H1 (cell line): ENCODE results near the gene KIFC1. TPM values are rescaled to one million over a fixed set of nuclear protein-coding genes. Genes with fewer than 3 reads are reported as not detected.

Experiments
- CTCF ChIA-PET: fragments of 300-600 bp; sonication (Branson Sonifier 250); formaldehyde crosslinking; loops from one replicate; lab custom pipeline; 2021; ENCODE audit not compliant: partially characterized antibody; lab: Charles Lee
- POLR2A ChIA-PET: fragments of 300-600 bp; sonication (Branson Sonifier 250); formaldehyde crosslinking; loops from one replicate; lab custom pipeline; 2021; ENCODE audit warnings: inconsistent platforms; ENCODE audit not compliant: partially characterized antibody; lab: Charles Lee
- DNase-seq, 2 experiments: peaks; one replicate each; pipeline versions ENCODE4 v3.0.0 to v3.0.0-alpha.2; 2010 to 2022; ENCODE audit warnings: low spot score in 2 of 2, low read depth in 1 of 2, mixed read lengths in 1 of 2
- FAIRE-seq: peaks from 2 replicates; lab custom pipeline; 2011; peaks lifted over from hg19 to GRCh38; lab: Jason Lieb, UNC
- H2AFZ ChIP-seq: 2 replicates; pipeline ENCODE4 v1.8.1; 2012; ENCODE audit warnings: low read length, inconsistent platforms
- H2AK5ac ChIP-seq: 2 replicates; pipeline ENCODE4 v1.6.1; 2013; ENCODE audit warnings: low read depth, low read length
- H2BK120ac ChIP-seq: replicated peaks from 2 replicates; pipeline ENCODE3; 2013; ENCODE audit warnings: low read depth, low read length, inconsistent platforms
- H2BK12ac ChIP-seq: 2 replicates; pipeline ENCODE4 v1.6.1; 2013; ENCODE audit warnings: low read depth, low read length
- H2BK15ac ChIP-seq: 2 replicates; pipeline ENCODE4 v1.6.1; 2013; ENCODE audit warnings: low read length
- H2BK20ac ChIP-seq: 2 replicates; pipeline ENCODE4 v1.6.1; 2013; ENCODE audit warnings: low read length
- H2BK5ac ChIP-seq: 2 replicates; pipeline ENCODE4 v1.6.1; 2013; ENCODE audit warnings: low read depth, low read length
- H3K14ac ChIP-seq: 2 replicates; pipeline ENCODE4 v1.6.1; 2013; ENCODE audit warnings: inconsistent platforms; ENCODE audit not compliant: insufficient read length
- H3K18ac ChIP-seq: 2 replicates; pipeline ENCODE4 v1.6.1; 2013; ENCODE audit warnings: low read length; ENCODE audit errors: extremely low read depth
- H3K23ac ChIP-seq: 2 replicates; pipeline ENCODE4 v1.6.1; 2013; ENCODE audit warnings: inconsistent platforms; ENCODE audit not compliant: insufficient read length
- H3K23me2 ChIP-seq: 2 replicates; pipeline ENCODE4 v1.6.1; 2013; ENCODE audit warnings: low read depth, low read length
- H3K27ac ChIP-seq: 2 replicates; pipeline ENCODE4 v1.6.1; 2011; ENCODE audit warnings: low read depth, low read length, inconsistent platforms
- H3K27me3 ChIP-seq, 4 experiments: replicated peaks in 1 of 4; 1 replicate in 1 of 4; 2 replicates in 3 of 4; pipeline versions ENCODE4 v1.6.1 to v1.8.1; 2011 to 2013; ENCODE audit warnings: low read length in 3 of 4, mild to moderate bottlenecking in 3 of 4, inconsistent platforms in 2 of 4, mixed read lengths in 2 of 4, moderate library complexity in 1 of 4; ENCODE audit not compliant: control insufficient read depth in 3 of 4, insufficient read depth in 3 of 4; ENCODE audit errors: extremely low read depth in 1 of 4
- H3K36me3 ChIP-seq, 4 experiments: 2 replicates each; pipeline versions ENCODE4 v1.6.1 to v1.8.1; 2011 to 2013; ENCODE audit warnings: mild to moderate bottlenecking in 4 of 4, low read length in 3 of 4, moderate library complexity in 2 of 4, control low read depth in 1 of 4, inconsistent platforms in 1 of 4; ENCODE audit not compliant: insufficient read depth in 4 of 4, control insufficient read depth in 2 of 4
- H3K4ac ChIP-seq: replicated peaks from 2 replicates; pipeline ENCODE3; 2013; ENCODE audit warnings: low read length, low read depth, mixed read lengths, inconsistent platforms; ENCODE audit not compliant: insufficient read length
- H3K4me1 ChIP-seq, 4 experiments: replicated peaks in 1 of 4; 1 replicate in 1 of 4; 2 replicates in 3 of 4; pipeline versions ENCODE4 v1.6.1 to v1.8.1; 2011 to 2013; ENCODE audit warnings: low read length in 3 of 4, inconsistent platforms in 2 of 4, mixed read lengths in 1 of 4; ENCODE audit not compliant: insufficient read depth in 4 of 4, control insufficient read depth in 3 of 4
- H3K4me2 ChIP-seq, 2 experiments: 2 replicates each; pipeline versions ENCODE4 v1.6.1 to v1.8.1; 2011 to 2013; ENCODE audit warnings: low read depth in 2 of 2, low read length in 2 of 2, control low read depth in 1 of 2, inconsistent platforms in 1 of 2, mild to moderate bottlenecking in 1 of 2; ENCODE audit not compliant: insufficient read depth in 1 of 2
- H3K4me3 ChIP-seq, 4 experiments: fragments of 200-600, 300-600 bp in 1 of 4; sonication (generic), shearing (Covaris generic), sonication (Bioruptor Twin) in 1 of 4; 2 replicates each; pipeline versions ENCODE4 v1.5.1 to v1.8.1; 2011 to 2016; ENCODE audit warnings: low read length in 4 of 4, low read depth in 3 of 4, control low read depth in 2 of 4, inconsistent platforms in 2 of 4, mild to moderate bottlenecking in 2 of 4, mixed read lengths in 1 of 4, moderate library complexity in 1 of 4; ENCODE audit not compliant: insufficient read depth in 2 of 4; ENCODE audit errors: extremely low read depth in 1 of 4
- H3K56ac ChIP-seq: replicated peaks from 2 replicates; pipeline ENCODE3; 2013; ENCODE audit warnings: low read depth, mild to moderate bottlenecking, mixed read lengths, low read length, inconsistent platforms; ENCODE audit not compliant: insufficient read length
- H3K79me1 ChIP-seq: 2 replicates; pipeline ENCODE4 v1.6.1; 2013; ENCODE audit warnings: low read depth, low read length, control low read depth
- H3K79me2 ChIP-seq, 2 experiments: 2 replicates each; pipeline versions ENCODE4 v1.6.1 to v1.8.1; 2012 to 2013; ENCODE audit warnings: low read length in 2 of 2, mild to moderate bottlenecking in 2 of 2, inconsistent platforms in 1 of 2; ENCODE audit not compliant: insufficient read depth in 2 of 2, control insufficient read depth in 1 of 2
- H3K9ac ChIP-seq, 4 experiments: replicated peaks in 1 of 4; 1 replicate in 1 of 4; 2 replicates in 3 of 4; pipeline versions ENCODE4 v1.6.1 to v1.8.1; 2011 to 2013; ENCODE audit warnings: low read depth in 3 of 4, low read length in 3 of 4, control low read depth in 2 of 4, mild to moderate bottlenecking in 2 of 4, moderate library complexity in 2 of 4, inconsistent platforms in 1 of 4; ENCODE audit errors: extremely low read depth in 1 of 4
- H3K9me3 ChIP-seq, 2 experiments: 2 replicates each; pipeline versions ENCODE4 v1.6.1 to v1.8.1; 2012 to 2013; ENCODE audit warnings: mild to moderate bottlenecking in 2 of 2, moderate library complexity in 2 of 2, control low read depth in 1 of 2, inconsistent platforms in 1 of 2, low read depth in 1 of 2, low read length in 1 of 2, mixed read lengths in 1 of 2; ENCODE audit not compliant: insufficient read depth in 2 of 2
- H4K20me1 ChIP-seq, 2 experiments: replicated peaks in 1 of 2; 2 replicates each; pipeline versions ENCODE3 to v1.8.1; 2011 to 2013; ENCODE audit warnings: inconsistent platforms in 2 of 2, low read length in 2 of 2, mild to moderate bottlenecking in 1 of 2; ENCODE audit not compliant: insufficient read depth in 2 of 2, control insufficient read depth in 1 of 2
- H4K5ac ChIP-seq: 2 replicates; pipeline ENCODE4 v1.6.1; 2013; ENCODE audit warnings: low read length, low read depth, mixed read lengths, inconsistent platforms; ENCODE audit not compliant: insufficient read length
- H4K8ac ChIP-seq: 2 replicates; pipeline ENCODE4 v1.8.0; 2013; ENCODE audit warnings: mild to moderate bottlenecking, moderate library complexity, low read length, inconsistent platforms; ENCODE audit not compliant: insufficient read depth; ENCODE audit errors: extremely low read depth
- H4K91ac ChIP-seq: replicated peaks from 2 replicates; pipeline ENCODE3; 2013; ENCODE audit warnings: low read length, mixed read lengths, inconsistent platforms; ENCODE audit not compliant: insufficient read length
- BCL11A ChIP-seq, 2 experiments: IDR thresholded peaks; one replicate each; pipeline ENCODE4 v1.6.1; 2011; ENCODE audit warnings: low read depth in 2 of 2, low read length in 2 of 2, mild to moderate bottlenecking in 2 of 2
- CBX5 ChIP-seq: fragments of 300-800, 300-1000 bp; sonication (generic); IDR thresholded peaks from 2 replicates; pipeline ENCODE4 v1.7.1; 2016; ENCODE audit warnings: antibody characterized with exemption, low read length, low read depth
- CREB1 ChIP-seq: IDR thresholded peaks from 2 replicates; pipeline ENCODE4 v1.6.1; 2012; ENCODE audit warnings: inconsistent platforms
- GABPA ChIP-seq: IDR thresholded peaks from 2 replicates; pipeline ENCODE4 v1.6.1; 2011; ENCODE audit warnings: mild to moderate bottlenecking, low read length, moderate library complexity, borderline replicate concordance; ENCODE audit not compliant: insufficient read depth
- HDAC2 ChIP-seq, 2 experiments: fragments of 300-600 bp in 1 of 2; sonication (generic) in 1 of 2; IDR thresholded peaks; 2 replicates each; pipeline ENCODE4 v1.6.1; 2011 to 2012; ENCODE audit warnings: low read depth in 2 of 2, low read length in 2 of 2, mild to moderate bottlenecking in 2 of 2, moderate library complexity in 2 of 2, borderline replicate concordance in 1 of 2, inconsistent platforms in 1 of 2
- YY1 ChIP-seq: IDR thresholded peaks from 2 replicates; pipeline ENCODE4 v1.6.1; 2011; ENCODE audit warnings: low read depth, mild to moderate bottlenecking, low read length
- WGBS, 2 experiments: shearing (Covaris generic) in 1 of 2; methylation state at CpG; one replicate each; pipeline versions ENCODE4 v1.1.6 to v1.1.7; 2013 to 2015; ENCODE audit warnings: low lambda C conversion rate in 2 of 2, mixed read lengths in 2 of 2, inconsistent platforms in 1 of 2, low coverage in 1 of 2, missing lambda C conversion rate in 1 of 2; ENCODE audit not compliant: insufficient replicate concordance in 2 of 2, insufficient coverage in 1 of 2, insufficient read length in 1 of 2; ENCODE audit errors: extremely low coverage in 1 of 2, missing lambda C conversion rate in 1 of 2; 5-methylcytosine and 5-hydroxymethylcytosine counted together
- polyA plus RNA-seq, 7 experiments: library from polyadenylated mRNA; depleted of rRNA in 3 of 7; stranded (reverse) in 5 of 7; unstranded in 2 of 7; fragments of >200 nt in 5 of 7; fragments of 200-250 nt in 2 of 7; gene quantifications; 1 replicate in 5 of 7; 2 replicates in 1 of 7; 4 replicates in 1 of 7; pipeline versions ENCODE4 v1.2.1 to v1.2.3, GENCODE V29; 2011 to 2013; ENCODE audit warnings: missing spikeins in 2 of 7, mixed read lengths in 2 of 7
- total RNA-seq: library from RNA; stranded (reverse); fragmentation: NEBNext Ultra II Directional; extraction: Animal tissue kit (Norgen Biotek cat#: 25700); gene quantifications from 2 replicates; pipeline ENCODE4 v1.2.1, GENCODE V29; 2021
- TF ChIP-seq, protein P1 (sequence below), 3 experiments: IDR thresholded peaks; 1 replicate in 2 of 3; 2 replicates in 1 of 3; pipeline versions ENCODE4 v1.5.1 to v1.6.1; 2011; ENCODE audit warnings: low read length in 3 of 3, mild to moderate bottlenecking in 3 of 3, inconsistent platforms in 2 of 3, low read depth in 1 of 3, moderate library complexity in 1 of 3; ENCODE audit not compliant: insufficient read depth in 1 of 3; ENCODE audit errors: control extremely low read depth in 1 of 3
- TF ChIP-seq, protein P2 (sequence below): IDR thresholded peaks from 2 replicates; pipeline ENCODE4 v1.6.1; 2012; ENCODE audit warnings: inconsistent platforms

KIFC1 gene
- total and polyA plus RNA-seq, 2 of the 8 experiments (the other 6 are each of a cell fraction or from before 2014, with no cell fraction given): 46.6 to 64.3 TPM

DNA sequence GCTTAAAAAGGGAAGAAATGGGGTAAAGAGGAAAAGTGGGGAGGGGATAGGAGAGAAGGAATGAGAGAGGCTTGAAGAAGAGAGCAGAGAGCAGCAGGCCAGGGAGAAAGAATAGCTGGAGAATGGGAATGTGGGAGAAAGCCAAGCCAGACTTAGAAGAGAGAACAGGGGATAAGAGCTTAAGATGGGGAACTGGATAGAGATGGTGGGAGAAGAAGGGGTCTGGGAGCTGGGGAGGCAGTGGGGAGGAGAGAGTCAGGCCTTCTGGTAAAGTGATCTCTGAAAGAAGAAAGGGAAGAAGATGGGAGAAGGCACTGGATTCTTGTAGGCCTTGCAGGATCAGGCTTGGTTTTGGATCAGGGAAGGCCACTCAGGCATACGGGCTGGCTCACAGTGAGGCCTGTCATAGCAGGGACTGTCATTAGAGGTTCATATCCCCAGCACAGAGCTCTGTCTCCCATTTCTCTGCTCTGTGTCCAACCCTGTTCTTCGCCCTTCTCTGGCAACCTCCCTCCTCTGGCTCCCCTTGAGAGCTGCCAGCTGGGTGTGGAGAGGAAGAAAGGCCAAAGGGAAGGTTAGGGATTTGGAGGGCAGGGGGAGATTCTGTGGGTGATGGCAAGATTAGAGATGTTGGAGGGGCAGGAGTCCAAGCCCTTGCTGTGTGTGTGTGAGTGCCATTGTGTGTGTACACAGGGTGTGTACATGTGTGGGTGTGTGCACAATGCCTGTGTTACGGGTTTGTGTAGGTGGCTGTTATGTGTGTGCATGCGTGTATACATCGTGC lies 37.5 kb downstream of the KIFC1 start:
- FAIRE-seq (no peak), DNase-seq (no peak)
- Histone ChIP-seq H2BK15ac (peak overlapping the region; percentile 100), H4K91ac (peak overlapping the region; percentile 94), H4K5ac (no peak overlapping the region), H3K79me2 (peaks cover 13 to 64% of the 10 kb centered on the region in 2 experiments), H3K27me3 (no peaks in the 10 kb centered on the region), H4K20me1 (peaks cover 0 to 12% of the 10 kb centered on the region in 2 experiments), H3K23ac (no peak overlapping the region), H3K18ac (0 out of 2 replicates have a peak overlapping the region, but pooled peaks have one; percentile 5), H3K9ac (no peak overlapping the region), H2BK120ac (no peak overlapping the region), H2BK12ac (peak overlapping the region; percentile 65; the same call in 1 of the 2 replicates), H3K27ac (no peak overlapping the region), H3K36me3 (peaks cover 0 to 3% (median 0%) of the 10 kb centered on the region in 4 experiments; a peak in 2 of 8 replicates), H2AK5ac (peak overlapping the region; percentile 79; the same call in 1 of the 2 replicates), H3K4me3 (peak overlapping the region in 1 of 4 experiments; percentile 58; a peak in 3 of 8 replicates), H3K56ac (peak overlapping the region; percentile 43), H2BK20ac (peak overlapping the region; percentile 38; the same call in 1 of the 2 replicates), H2AFZ (no peak overlapping the region), H3K23me2 (peaks cover 39% of the 10 kb centered on the region), H3K4ac (no peak overlapping the region), H3K9me3 (no peaks in the 10 kb centered on the region), H3K4me2 (peak overlapping the region; percentile 83 to 91), H4K8ac (no peak overlapping the region), H3K79me1 (peaks cover 17% of the 10 kb centered on the region), H3K4me1 (peaks cover 15 to 51% (median 29%) of the 10 kb centered on the region in 4 experiments), H3K14ac (no peak overlapping the region), H2BK5ac (peak overlapping the region; percentile 92; the same call in 1 of the 2 replicates)
- ChIA-PET CTCF (interaction anchor here (0.6 to 4.1 kb wide), 6 partner anchors 12 to 189 kb away, joined by 3 to 22 read pairs (median 4); no protein-coding TSS in a partner anchor), POLR2A (interaction anchor here (0.5 to 14.8 kb wide), 7 partner anchors 10 to 130 kb away, joined by 3 to 381 read pairs (median 24); partner anchors contain the start of genes CUTA, PHF1, RGL2 and SYNGAP1)
- 91% methylated on average over 5 of the region's 5 CpGs; no CpG with 5 or more reads in 1 of the 2 experiments for WGBS, 2 experiments
- no peak for TF ChIP-seq CREB1
- TF ChIP-seq CBX5: no peak
- TF ChIP-seq, protein P1, sequence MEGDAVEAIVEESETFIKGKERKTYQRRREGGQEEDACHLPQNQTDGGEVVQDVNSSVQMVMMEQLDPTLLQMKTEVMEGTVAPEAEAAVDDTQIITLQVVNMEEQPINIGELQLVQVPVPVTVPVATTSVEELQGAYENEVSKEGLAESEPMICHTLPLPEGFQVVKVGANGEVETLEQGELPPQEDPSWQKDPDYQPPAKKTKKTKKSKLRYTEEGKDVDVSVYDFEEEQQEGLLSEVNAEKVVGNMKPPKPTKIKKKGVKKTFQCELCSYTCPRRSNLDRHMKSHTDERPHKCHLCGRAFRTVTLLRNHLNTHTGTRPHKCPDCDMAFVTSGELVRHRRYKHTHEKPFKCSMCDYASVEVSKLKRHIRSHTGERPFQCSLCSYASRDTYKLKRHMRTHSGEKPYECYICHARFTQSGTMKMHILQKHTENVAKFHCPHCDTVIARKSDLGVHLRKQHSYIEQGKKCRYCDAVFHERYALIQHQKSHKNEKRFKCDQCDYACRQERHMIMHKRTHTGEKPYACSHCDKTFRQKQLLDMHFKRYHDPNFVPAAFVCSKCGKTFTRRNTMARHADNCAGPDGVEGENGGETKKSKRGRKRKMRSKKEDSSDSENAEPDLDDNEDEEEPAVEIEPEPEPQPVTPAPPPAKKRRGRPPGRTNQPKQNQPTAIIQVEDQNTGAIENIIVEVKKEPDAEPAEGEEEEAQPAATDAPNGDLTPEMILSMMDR (IDR thresholded peaks at IDR 0.05; ENCODE audit: control extremely low read depth in 1 of 3, insufficient read depth in 1 of 3, low read depth in 1 of 3, low read length in 3 of 3): no peak
- TF ChIP-seq HDAC2 (IDR thresholded peaks at IDR 0.05; ENCODE audit: borderline replicate concordance in 1 of 2, low read depth in 2 of 2, low read length in 2 of 2): no peak
- no peak for TF ChIP-seq YY1
- no peak for TF ChIP-seq BCL11A (IDR thresholded peaks at IDR 0.05; ENCODE audit: low read depth in 2 of 2, low read length in 2 of 2)
- TF ChIP-seq, protein P2, sequence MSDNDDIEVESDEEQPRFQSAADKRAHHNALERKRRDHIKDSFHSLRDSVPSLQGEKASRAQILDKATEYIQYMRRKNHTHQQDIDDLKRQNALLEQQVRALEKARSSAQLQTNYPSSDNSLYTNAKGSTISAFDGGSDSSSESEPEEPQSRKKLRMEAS: no peak
- no peak for TF ChIP-seq GABPA
